SK-N-SH (cell line): ENCODE results near the gene OR51V1.

Experiments
- CHD2 ChIP-seq: fragments of 150-350 bp; IDR thresholded peaks from 2 replicates; pipeline ENCODE4 v1.6.1; 2018; ENCODE audit warnings: low read length; ENCODE audit not compliant: partially characterized antibody
- JUND ChIP-seq: IDR thresholded peaks from 2 replicates; pipeline ENCODE4 v1.4.0; 2012
- MXI1 ChIP-seq: IDR thresholded peaks from 2 replicates; pipeline ENCODE4 v1.6.1; 2012; ENCODE audit warnings: mild to moderate bottlenecking, low read depth, low read length, improper control_type of control experiment
- NFIC ChIP-seq: IDR thresholded peaks from 2 replicates; pipeline ENCODE4 v1.4.0; 2012; ENCODE audit warnings: borderline replicate concordance
- RAD21 ChIP-seq: IDR thresholded peaks from 2 replicates; pipeline ENCODE4 v1.6.1; 2012; ENCODE audit warnings: mild to moderate bottlenecking, low read length
- SMC3 ChIP-seq: IDR thresholded peaks from 2 replicates; pipeline ENCODE4 v1.6.1; 2012; ENCODE audit warnings: low read depth, low read length, improper control_type of control experiment
- TAF1 ChIP-seq: IDR thresholded peaks from 2 replicates; pipeline ENCODE4 v1.6.1; 2012; ENCODE audit warnings: low read depth, mild to moderate bottlenecking, low read length, moderate library complexity, borderline replicate concordance
- TEAD4 ChIP-seq: IDR thresholded peaks from 2 replicates; pipeline ENCODE4 v1.4.0; 2012; ENCODE audit warnings: mild to moderate bottlenecking, borderline replicate concordance; ENCODE audit not compliant: insufficient read depth
- TF ChIP-seq, protein P1 (sequence below): fragments of 200-600 bp; sonication (generic); IDR thresholded peaks from 2 replicates; pipeline ENCODE4 v1.6.1; 2017; ENCODE audit warnings: antibody characterized with exemption, mild to moderate bottlenecking, moderate library complexity

DNA sequence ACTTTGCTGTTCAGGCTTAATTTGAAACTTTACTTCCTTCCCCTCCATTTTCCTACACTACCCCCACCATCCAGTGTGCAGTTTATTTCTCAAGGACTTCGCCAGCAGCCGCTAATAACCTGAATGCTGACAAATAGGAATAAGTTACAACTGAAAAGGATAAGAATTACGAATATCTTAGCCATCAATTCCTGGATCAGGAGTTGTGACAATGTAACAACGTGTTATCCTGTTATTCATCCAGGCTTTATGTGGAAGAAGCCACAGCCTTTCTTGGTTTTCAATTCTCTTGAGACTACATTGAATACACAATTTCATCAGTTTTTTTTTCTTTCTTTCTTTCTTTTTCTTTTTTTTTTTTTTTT lies 43.3 kb upstream of the OR51V1 start:
- TF ChIP-seq, protein P1, sequence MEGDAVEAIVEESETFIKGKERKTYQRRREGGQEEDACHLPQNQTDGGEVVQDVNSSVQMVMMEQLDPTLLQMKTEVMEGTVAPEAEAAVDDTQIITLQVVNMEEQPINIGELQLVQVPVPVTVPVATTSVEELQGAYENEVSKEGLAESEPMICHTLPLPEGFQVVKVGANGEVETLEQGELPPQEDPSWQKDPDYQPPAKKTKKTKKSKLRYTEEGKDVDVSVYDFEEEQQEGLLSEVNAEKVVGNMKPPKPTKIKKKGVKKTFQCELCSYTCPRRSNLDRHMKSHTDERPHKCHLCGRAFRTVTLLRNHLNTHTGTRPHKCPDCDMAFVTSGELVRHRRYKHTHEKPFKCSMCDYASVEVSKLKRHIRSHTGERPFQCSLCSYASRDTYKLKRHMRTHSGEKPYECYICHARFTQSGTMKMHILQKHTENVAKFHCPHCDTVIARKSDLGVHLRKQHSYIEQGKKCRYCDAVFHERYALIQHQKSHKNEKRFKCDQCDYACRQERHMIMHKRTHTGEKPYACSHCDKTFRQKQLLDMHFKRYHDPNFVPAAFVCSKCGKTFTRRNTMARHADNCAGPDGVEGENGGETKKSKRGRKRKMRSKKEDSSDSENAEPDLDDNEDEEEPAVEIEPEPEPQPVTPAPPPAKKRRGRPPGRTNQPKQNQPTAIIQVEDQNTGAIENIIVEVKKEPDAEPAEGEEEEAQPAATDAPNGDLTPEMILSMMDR = no peak
- no peak for TF ChIP-seq CHD2
- no peak for TF ChIP-seq JUND
- no peak for TF ChIP-seq TAF1
- no peak for TF ChIP-seq SMC3
- no peak for TF ChIP-seq RAD21
- TF ChIP-seq MXI1 = no peak
- TF ChIP-seq NFIC = no peak
- no peak for TF ChIP-seq TEAD4
